GM18507 (cell line): Measurements from ENCODE around the gene ABL1.
A peak's percentile ranks its signal among the peaks of the same experiment; 100 is the strongest.

Experiments
- DNase-seq: peaks from one replicate; pipeline ENCODE4 v3.0.0; 2011; ENCODE audit warnings: low read depth; ENCODE audit not compliant: insufficient read length; ENCODE audit errors: extremely low spot score
- FAIRE-seq: peaks from 2 replicates; lab custom pipeline; 2011; peaks lifted over from hg19 to GRCh38; lab: Jason Lieb, UNC

The ABL1 gene

DNA sequence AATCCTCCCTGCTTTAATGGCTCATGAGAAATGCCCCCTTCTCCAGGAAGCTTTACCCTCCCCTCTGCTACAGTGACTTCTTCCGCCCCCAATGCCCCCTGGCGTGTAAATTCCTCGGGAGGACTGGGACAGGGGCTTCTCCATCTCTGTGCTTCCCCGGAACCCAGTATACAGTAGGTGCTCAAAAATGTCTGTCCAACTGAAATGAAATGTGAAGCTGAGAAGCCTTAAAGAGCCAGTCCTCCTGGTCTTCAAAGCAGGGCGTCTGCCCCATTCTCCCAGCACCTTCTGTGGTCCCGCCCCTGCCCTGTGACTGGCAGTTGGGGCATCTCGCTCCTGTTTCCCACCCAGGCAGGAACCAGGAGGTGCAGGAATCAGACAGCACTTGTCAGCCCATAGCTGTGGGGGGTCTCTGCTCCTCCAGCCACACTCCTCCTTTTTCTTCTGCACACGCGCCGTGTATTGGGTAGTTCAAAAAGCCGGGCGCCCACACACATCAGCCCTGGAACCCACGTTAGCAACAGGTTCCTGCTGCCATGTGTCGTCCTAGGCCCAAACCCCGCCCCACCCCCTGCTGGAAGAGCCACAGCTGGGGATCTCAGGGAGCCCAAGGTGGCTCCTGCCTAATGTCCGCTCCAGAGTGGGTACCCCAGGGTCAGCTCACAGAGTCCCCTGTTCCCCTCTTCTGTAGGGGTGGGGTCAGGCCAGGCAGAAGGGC, 88.0 kb downstream of the ABL1 start:
- no peak for DNase-seq
- no peak for FAIRE-seq

DNA sequence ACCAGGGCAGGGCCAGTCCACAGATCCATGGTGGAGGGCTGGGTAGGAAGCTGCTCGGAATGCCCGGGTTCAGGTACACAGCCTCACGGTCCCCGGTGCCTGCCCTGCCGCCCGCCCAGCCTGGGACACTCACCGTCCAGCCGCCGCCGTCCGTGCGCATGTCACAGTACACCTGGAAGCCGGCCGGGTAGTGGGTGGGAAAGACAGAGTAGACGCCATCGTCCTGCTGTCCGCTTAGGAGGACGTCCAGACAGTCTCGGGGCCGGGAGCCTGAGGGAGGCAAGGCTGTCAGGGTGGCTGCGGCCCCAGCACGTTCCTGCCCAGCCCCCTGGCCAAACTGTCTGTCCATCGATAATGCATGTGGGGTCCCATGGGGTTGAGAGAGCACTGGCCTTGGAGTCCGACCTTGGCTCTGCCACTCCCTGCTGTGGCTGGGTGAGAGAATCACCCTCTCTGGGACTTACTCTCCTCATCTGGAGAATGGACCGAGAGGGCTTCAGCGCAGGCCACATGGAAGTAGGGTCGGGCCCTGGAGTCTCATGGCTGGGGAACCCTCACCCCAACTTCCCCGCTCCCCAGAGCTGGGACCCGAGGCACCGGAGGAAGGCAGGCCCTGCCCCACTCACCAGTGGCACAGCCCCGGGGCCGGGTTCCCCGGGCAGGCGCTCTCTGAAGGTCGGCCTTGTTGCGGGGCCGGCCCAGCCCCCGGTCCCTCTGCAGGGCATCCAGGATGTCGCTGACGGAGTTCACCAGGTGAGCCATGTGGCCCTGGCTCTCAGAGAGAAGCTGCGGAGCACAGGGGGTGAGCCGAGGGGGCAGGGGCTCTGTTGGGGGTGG, 88.8 kb downstream of the ABL1 start:
- no peak for DNase-seq
- no peak for FAIRE-seq

DNA sequence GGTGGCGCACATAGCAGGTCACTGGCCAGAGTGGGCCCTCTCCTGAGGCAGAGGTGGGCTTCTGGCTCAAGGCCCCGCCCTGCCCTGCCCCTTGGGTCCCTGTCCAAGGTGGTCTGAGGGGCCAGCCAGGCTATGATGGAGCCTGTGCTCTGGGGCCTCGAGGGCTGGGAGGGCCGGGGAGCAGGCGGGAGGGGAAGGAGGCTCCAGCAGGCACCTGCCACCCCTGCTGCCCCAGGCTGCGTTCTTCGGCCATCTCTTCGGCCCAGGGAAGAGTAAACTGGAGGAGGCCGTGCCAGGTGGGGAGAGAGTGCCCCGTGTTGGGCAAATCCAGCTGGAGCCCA, 89.4 kb downstream of the ABL1 start:
- no peak for FAIRE-seq
- no peak for DNase-seq

DNA sequence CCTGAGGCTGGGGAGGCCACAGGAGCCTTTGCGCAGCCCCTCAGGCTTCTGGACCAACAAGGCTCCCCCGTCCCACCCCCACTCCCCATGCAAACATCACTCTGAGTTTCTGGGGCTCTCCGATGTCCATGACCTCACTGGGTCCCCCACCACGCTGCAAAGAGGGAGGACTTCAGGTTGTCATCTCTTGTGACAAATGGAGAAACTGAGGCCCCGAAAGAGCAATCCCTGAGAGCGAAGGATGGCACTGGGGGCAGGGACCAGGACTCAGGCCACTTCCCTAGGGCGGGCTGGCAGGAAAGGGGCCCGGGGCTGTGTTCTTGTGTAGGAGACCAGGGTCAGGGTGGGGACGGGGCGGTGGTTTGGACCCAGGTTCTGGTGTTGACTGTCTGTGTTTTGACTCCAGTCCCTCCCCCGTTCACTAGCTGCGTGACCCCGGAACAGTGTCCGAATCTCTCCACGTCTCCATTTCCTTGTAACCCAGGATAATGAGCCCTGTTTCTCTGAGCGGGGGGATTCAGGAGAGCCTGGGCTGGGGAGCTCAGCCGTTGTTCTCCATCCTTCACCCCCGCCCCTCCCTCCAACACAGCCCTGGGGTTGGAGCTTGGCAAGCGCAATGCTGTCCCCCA, 90.1 kb downstream of the ABL1 start:
- FAIRE-seq (no peak), DNase-seq (no peak)

DNA sequence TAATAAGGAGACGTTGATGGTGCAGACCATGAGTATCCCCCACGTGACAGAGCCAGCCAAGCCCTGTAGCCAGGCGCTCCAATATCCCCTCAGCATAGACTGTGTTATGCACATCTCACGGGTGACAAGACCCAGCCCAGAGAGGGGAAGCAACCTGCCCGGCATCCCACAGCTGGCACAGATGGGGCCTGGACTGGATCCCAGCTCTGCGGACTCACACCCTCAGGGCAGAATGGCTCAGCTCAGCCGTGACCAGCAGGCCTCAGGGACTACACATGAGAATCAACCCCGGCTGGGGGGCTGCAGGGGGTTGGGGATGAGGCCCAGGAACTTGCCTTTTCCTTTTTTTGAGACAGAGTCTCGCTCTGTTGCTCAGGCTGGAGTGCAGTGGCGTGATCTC, 92.3 kb downstream of the ABL1 start:
- DNase-seq (no peak), FAIRE-seq (no peak)

DNA sequence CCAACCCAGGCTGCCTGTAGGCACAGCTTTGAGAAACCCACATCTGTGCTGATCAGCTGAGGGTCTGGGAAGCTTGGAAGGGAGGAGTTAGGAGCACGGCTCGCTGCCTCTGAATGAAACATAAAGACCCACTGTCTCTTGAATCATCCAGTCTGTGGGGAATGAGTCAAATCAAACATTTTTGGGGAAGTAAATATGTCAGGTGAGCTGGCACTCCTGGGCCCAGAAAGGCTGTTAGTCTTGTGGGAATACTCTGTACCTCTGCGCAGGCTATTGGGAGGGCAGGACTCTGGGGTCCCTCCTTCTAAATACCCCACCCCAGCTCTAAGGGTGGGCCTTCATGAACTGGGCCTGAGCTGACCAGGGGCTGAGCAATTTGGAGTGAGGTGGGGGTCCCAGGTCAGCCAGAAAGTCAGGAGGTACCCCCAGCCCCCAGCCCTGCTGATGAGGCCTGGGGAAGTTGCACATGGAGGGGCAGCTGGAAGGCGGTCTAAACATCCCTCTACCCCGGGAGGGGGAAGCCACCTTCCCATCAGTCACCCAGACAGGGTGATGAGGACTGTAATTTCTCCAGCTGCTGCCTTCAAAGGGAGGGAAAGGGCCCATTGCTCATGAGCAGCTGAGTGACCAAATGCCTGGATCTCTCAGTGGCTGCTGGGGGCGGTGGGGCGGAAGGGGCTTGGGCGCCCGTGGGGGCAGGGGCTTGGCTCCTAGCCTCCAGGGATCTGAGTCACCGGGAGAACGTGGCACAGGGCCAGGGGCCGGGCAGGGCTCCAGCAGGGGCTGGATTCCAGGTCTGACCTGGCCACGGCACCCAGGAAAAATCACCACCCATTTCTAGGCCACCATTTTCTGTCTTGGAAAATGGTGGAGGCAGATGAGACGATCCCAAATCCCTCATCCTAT, 93.2 kb downstream of the ABL1 start:
- peak; percentile 12 for FAIRE-seq

DNA sequence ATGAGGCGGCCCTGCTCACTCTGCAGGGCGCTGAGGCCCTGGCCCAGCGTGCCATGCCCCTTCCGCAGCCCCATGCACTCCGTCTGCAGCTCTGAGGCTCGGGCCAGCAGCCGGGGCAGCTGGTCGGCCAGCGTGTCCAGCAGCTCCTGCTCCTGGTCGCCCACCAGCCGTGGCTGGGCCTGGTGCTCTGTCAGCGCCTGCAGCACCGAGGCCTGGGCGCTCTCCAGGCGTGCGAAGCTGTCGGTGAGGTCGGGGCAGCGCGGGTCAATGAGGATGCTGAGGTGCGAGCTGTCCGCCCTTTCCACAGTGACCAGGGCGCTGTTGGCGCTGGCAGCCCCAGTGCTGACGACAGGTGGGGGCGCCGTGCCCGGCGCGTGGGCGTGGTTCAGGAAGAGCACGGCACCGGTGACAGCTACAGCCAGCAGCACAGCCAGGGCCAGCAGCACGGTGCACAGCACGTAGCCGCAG, 94.6 kb downstream of the ABL1 start:
- FAIRE-seq (no peak), DNase-seq (no peak)

More for the DNA sequence above, 93.2 kb downstream of the ABL1 start:
- peak; percentile 66 for DNase-seq

DNA sequence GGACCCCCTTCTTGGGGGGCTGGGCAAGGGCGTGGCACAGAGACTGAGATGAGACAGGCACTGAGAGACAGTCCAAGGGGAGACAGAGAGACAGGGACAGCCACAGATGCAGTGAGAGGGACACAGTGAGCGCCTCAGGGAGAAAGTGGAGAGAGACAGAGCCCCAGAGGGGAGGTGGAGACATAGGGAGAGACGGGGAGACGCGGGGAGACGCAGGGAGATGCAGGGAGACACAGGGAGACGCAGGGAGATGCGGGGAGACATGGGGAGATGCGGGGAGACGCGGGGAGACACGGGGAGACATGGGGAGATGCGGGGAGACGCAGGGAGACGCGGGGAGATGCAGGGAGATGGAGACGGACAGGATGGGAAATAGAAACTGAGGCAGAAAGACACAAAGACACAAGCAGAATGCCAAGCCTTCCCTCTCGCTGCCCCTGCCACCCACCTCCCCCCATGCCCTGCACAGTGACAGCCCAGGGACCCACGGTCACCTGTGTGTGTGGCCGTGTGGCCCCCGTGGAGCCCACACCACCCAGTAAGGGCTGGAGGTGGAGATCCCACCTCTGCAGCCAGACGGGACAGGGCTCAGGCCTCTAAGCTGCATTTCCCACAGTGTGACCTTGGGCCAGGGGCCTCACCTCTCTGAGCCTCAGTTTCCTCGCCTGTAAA, 95.2 kb downstream of the ABL1 start:
- DNase-seq, result no peak

DNA sequence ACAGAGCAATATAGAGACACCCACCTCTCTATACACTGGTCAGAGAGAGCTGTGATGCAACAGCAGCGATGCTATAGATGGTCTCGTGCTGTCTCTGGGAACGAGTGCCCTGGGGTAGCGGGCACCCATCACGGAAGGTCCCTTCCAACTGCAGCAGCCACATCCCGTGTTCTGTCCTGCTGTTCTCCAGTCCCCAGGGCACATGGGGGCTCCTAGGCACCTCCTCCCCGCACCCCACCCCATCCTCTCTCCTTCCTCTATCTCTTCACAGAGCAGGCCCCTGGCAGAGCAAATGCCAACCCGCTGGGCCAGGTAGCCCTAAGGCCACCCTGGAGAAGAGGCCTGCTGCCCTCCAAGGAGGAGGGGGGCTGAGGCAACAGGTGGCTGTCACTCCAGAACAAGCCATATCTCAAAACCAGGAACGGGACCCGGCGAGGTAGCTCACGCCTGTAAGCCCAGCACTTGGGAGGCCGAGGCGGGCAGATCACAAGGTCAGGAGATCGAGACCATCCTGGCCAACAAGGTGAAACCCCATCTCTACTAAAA, 95.8 kb downstream of the ABL1 start:
- DNase-seq, result no peak
- FAIRE-seq, result no peak

More for the DNA sequence above, 95.2 kb downstream of the ABL1 start:
- no peak for FAIRE-seq

DNA sequence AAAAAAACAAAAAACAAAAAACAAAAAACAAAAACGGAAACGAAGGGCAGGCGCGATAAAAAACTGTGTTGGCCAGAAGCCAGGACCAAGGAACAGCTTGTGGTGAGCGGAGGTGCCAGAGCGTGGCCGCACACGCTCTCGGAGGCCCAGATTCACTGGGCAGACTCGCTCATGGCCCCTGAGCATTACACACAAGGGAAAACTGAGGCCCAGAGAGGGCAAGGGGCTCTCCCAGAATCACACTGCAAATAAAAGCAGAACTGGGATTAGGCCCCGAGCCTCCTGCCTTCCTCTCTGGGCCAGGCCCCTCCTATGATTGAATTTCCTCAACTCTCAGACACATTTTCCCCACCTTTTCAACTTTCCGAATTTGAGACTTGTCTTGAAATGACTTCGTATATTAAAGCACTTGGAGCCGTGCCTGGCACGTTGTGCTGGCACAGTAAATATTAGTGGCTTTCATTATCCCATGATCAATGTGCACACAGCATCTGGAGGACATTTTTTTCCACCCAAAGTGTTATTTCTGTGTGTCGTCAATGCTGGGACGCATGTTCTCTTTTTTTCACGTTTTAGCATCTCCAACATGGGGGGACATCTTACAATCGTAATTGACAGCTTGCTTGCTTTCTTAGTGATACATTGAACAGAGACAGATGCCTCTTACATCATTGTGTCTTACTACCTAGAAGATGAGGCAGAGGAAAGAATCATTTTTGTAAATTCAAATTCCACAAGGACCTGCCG, 96.6 kb downstream of the ABL1 start:
- DNase-seq (peak; percentile 61), FAIRE-seq (peak; percentile 73)

DNA sequence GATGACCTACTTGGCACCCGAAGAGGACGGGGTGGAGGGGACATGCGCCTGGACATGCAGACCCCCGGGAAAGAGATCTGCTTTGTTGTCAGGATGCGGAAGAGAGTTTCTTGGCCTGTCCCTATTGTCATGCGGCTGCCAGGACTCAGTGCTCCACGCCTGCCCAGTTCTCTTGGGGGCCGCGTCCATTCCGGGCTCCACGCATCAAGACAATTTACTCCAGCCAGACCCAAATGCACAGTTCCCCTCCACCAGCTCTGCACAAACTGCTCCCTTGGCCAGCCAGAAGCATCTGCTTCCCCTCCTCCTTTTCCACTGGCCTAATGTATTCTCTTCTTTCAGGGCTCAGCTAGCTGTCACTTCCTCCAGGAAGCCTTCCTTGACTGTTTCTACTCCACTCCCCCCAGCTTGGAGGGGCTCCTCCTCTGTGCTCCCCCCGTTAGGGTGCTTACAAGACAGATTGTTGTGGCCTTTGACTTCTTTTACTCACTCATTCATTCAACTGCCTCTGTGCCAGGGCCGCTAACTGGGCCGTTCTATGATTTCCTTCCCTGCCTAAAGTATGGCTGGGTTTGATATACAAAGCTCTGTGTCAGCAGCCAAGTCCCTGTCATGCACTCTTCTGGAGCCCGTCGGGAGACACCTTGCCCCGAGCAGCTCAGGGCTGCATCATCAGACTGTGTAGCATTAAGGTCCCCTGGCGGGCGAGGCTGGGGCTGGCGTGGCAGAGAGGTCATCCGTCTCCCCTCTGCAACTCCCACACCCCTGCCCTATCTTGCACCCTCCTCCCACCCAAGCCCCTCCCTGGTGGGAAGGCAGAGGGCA, 97.4 kb downstream of the ABL1 start:
- DNase-seq, result no peak
- FAIRE-seq, result no peak

DNA sequence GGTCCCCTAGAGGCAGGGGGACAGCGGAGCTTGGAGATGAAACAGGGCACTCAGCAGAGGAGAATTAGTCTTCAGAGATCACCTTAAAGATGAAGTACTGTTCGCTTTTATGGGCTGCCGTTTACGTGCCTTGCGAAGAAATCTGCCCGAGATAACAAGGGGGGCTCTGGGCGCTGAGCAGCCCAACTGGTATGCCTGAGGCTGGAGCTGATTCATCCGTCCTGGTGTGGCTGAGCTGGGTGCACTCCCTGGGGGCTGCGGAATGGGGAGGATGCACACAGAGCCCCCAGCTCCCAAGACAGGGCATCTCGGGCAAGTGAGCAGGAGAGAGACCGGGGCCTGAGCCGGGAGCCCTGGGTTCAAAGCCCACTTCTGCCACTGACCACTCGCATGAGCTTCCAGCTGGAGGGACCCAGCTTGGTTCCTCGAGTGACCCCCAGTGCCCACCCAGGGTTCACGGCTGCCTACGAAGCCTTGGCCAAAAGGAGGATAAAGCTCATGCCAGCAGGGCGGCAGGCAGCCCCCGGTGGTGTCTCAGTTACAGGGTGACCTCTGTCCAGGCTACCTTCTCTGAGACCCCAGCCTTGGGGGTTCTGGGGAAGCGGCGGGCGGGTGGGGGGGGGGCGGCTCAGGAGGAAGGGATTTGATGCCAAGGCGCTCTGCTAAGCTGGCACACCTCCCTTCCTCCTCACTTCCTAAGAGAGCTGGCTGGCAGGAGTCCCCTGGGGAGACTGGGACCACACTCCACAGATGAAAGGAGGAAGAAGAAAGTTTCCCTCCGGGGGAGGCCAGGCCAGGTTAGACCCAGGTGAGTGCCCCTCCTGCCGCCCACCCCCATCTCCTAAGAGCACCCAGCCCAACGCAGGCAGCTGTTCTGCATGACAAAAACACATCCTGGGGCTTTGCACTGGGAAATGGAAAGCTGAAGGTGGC, 98.3 kb downstream of the ABL1 start:
- no peak for FAIRE-seq
- DNase-seq, result no peak

DNA sequence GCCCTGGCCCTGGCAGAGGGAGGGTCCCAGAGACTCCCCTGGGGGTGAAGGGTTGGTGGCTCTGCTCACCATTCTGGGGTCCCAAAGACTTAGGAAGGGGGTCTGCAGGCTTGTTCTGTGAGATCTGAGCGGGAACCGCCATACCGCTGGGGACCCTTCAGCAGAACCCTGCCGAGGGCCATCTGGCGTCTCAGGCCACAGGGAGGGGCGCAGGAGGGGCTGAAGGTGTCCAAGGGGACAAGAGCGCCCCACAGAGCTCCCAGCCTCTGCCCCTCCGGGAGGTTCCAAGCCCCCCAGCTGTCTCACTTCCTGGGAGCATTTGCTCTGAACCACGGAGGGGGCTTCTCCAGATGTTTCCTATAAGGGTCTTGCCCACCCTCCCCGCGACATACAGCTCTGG, 99.2 kb downstream of the ABL1 start:
- DNase-seq (no peak), FAIRE-seq (no peak)

DNA sequence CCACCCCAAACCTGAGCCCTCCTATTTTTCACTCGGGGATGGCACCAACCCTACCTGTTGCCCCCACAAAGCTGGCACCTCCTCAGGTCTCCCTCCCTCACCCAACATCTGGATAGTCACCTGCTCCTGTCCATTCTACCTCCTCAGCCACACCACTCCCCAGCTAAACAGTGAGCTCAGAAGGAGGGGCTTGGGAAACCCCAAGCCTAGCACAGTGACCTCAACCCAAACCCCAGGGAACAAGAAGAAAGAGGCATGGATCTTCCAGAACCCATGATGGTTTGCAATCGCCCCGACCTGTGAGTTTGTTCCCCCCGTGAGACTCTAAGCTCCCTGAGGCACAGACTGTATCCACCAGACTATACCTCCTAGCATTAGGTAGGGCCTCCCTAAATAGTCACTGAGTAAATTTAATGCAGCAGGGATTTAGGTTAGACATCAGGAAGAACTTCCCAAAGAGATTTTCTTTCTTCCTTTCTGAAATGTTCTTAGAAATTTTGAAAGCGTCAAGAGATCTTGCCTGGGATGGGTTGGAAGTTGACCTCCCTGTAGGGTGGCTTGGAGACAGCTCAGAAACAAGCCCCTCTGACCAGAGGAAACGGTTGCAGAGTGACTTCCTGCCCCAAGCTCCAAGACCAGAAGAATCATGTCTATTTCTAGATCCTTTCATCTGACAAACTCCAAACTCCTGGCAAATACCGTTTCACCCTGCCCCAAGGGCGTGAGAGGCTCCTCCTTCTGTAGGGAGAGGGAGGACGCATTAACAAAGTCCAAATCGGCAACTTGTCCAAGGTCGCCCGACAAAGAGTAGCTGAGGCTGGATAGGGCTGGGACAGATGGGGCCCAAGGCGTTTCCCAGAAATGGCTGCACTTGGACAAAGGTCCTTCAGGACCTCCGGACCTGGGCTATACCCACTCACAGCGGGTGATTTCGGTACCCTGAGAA, 99.9 kb downstream of the ABL1 start:
- no peak for DNase-seq
- no peak for FAIRE-seq

DNA sequence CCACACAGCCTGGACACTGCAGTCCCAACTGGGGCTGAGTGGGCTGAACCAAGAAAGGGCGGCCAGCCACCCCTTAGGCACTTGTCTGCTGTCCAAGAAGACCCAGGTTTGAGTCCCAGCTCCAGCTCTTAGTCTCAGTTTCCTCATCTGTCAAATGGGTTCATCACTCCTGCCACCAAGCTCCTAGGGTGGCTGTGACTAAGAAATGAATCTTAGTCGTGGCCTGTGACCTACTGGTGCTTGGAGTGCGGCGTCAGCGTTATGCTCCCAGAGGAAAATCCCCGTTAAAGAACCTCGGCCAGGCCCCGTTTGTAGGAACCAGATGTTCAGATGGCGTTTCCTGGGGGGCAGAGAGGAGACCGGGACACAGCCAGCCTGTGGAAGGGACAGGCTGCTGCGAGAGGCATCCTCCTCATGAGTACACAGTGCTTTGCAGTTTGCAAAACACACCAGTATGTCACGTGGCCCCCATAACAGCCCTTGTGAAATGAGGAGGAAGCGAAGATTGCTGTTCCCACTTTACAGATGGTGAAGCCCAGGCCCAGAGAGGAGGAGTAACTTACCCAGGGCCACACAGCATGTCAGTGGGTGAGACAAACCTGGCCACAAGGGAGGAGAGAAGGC, 100.7 kb downstream of the ABL1 start:
- DNase-seq, result no peak
- no peak for FAIRE-seq
